Measurements from ENCODE around the gene LHX6. TPM values are rescaled to one million over a fixed set of nuclear protein-coding genes. Genes with fewer than 3 reads are reported as not detected.

LHX6 gene
- total RNA-seq, 1 experiment from 2014 or later = 4.1 TPM

DNA sequence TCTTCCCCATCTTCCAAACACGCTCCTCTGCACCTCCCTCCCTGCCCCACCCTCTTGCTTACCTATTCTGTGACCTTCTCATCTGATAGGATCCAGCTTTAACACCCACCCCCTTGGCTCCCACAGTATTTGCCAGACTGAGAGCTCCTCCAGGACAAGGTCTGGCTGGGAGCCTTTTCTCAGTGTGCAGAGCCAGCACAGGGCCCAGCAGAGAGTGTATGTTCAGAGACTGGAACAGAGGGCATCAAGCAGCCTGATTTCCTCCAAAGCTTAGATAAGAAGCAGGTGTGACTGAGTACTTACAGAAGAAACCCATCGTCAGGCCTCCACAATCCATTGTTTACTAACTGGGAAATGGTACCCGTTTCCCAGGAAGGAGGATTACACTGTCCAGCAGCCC is 26.6 kb downstream of the LHX6 start:
- no peak for ATAC-seq

More for the DNA sequence above, 26.6 kb downstream of the LHX6 start:
- Histone ChIP-seq H3K79me2 (ENCODE audit: insufficient read depth, low read length) (no peaks in the 10 kb centered on the region), H3K9me2 (ENCODE audit: insufficient read depth) (no peaks in the 10 kb centered on the region), H3K4me3 (replicated peaks in 1 of 2; ENCODE audit: low read depth in 1 of 2, low read length in 2 of 2) (no peak overlapping the region), H3K4me2 (ENCODE audit: low read length) (no peak overlapping the region), H4K20me1 (ENCODE audit: insufficient read depth) (no peaks in the 10 kb centered on the region), H3K27me3 (ENCODE audit: insufficient read depth, low read length) (no peaks in the 10 kb centered on the region), H3K4me1 (ENCODE audit: control insufficient read depth in 1 of 2, insufficient read depth in 2 of 2, low read length in 2 of 2) (peaks cover 9 to 12% of the 10 kb centered on the region in 2 experiments), H3K9ac (ENCODE audit: low read length) (no peak overlapping the region), H3K27ac (ENCODE audit: low read depth, low read length) (no peak overlapping the region), H3K36me3 (ENCODE audit: control insufficient read depth in 1 of 2, insufficient read depth in 2 of 2, low read length in 2 of 2) (no peaks in the 10 kb centered on the region), H3K9me3 (ENCODE audit: control insufficient read depth in 1 of 2, insufficient read depth in 1 of 2, low read depth in 1 of 2, low read length in 2 of 2) (no peaks in the 10 kb centered on the region), H2AFZ (ENCODE audit: low read depth, low read length, poor library complexity, severe bottlenecking) (no peak overlapping the region)
- TF ChIP-seq SRF (IDR thresholded peaks at IDR 0.05; ENCODE audit: low read depth) = no peak
- TF ChIP-seq POLR2AphosphoS5 (IDR thresholded peaks at IDR 0.05; ENCODE audit: low read depth, low read length) = no peak
- TF ChIP-seq MAX (IDR thresholded peaks at IDR 0.05) = no peak
- TF ChIP-seq ZBTB33 (IDR thresholded peaks at IDR 0.05; ENCODE audit: extremely low read depth, insufficient replicate concordance, low read length) = no peak
- TF ChIP-seq, protein P1, sequence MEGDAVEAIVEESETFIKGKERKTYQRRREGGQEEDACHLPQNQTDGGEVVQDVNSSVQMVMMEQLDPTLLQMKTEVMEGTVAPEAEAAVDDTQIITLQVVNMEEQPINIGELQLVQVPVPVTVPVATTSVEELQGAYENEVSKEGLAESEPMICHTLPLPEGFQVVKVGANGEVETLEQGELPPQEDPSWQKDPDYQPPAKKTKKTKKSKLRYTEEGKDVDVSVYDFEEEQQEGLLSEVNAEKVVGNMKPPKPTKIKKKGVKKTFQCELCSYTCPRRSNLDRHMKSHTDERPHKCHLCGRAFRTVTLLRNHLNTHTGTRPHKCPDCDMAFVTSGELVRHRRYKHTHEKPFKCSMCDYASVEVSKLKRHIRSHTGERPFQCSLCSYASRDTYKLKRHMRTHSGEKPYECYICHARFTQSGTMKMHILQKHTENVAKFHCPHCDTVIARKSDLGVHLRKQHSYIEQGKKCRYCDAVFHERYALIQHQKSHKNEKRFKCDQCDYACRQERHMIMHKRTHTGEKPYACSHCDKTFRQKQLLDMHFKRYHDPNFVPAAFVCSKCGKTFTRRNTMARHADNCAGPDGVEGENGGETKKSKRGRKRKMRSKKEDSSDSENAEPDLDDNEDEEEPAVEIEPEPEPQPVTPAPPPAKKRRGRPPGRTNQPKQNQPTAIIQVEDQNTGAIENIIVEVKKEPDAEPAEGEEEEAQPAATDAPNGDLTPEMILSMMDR (IDR thresholded peaks at IDR 0.05 in 2 of 3, conservative IDR thresholded peaks at IDR 0.05 in 1 of 3; ENCODE audit: borderline replicate concordance in 1 of 3, insufficient read depth in 1 of 3, low read depth in 2 of 3, low read length in 2 of 3) = no peak
- TF ChIP-seq FOSL1 (IDR thresholded peaks at IDR 0.05; ENCODE audit: low read depth) = no peak
- no peak for TF ChIP-seq YY1 (IDR thresholded peaks at IDR 0.05; ENCODE audit: extremely low read depth, insufficient replicate concordance, low read depth, low read length)
- TF ChIP-seq ZFX (IDR thresholded peaks at IDR 0.05) = no peak
- TF ChIP-seq EGR1 (IDR thresholded peaks at IDR 0.05; ENCODE audit: low read depth) = no peak
- TF ChIP-seq JUND (IDR thresholded peaks at IDR 0.05) = no peak
- no peak for TF ChIP-seq TCF7L2 (IDR thresholded peaks at IDR 0.05; ENCODE audit: borderline replicate concordance, extremely low read depth, insufficient read depth, insufficient read length)
- no peak for TF ChIP-seq RAD21 (IDR thresholded peaks at IDR 0.05; ENCODE audit: low read depth)
- no peak for TF ChIP-seq CBX3 (IDR thresholded peaks at IDR 0.05; ENCODE audit: low read depth)
- no peak for TF ChIP-seq REST (IDR thresholded peaks at IDR 0.05; ENCODE audit: low read depth)
- TF ChIP-seq CEBPB (IDR thresholded peaks at IDR 0.05; ENCODE audit: low read depth) = no peak
- no peak for TF ChIP-seq SP1 (IDR thresholded peaks at IDR 0.05; ENCODE audit: low read depth)
- TF ChIP-seq EZH2phosphoT487 (IDR thresholded peaks at IDR 0.05; ENCODE audit: borderline replicate concordance) = no peak
- no peak for TF ChIP-seq SIN3A (IDR thresholded peaks at IDR 0.05; ENCODE audit: low read depth)
- TF ChIP-seq ELF1 (IDR thresholded peaks at IDR 0.05; ENCODE audit: borderline replicate concordance, low read depth) = no peak
- intact Hi-C loops (cut with micrococcal nuclease) = no loop called here
- no peak for DNase-seq (ENCODE audit: low read depth, low spot score)
- BruUV-seq (replicated peaks) = no TSS peak
- ChIA-PET POLR2A (no interaction called here), RAD21 (ENCODE audit: low non-redundant PET in 1 of 2, low total read pairs in 2 of 2, uncharacterized antibody in 2 of 2, unreplicated experiment in 2 of 2) (interaction anchor here in 1 of 2 experiments (0.6 kb wide), 1 partner anchor 35 kb away, joined by 4 read pairs; no protein-coding TSS in a partner anchor), CTCF (no interaction called here)
